ENCODE data around the gene FAM83G.

GRCh38 chr17:18919963-18920362, 84.6 kb downstream of the FAM83G start:
- TF ChIP-seq POLR2A (IDR thresholded peaks at IDR 0.05; ENCODE audit: low read depth, low read length), result no peak
- no peak for TF ChIP-seq POLR2AphosphoS5 (IDR thresholded peaks at IDR 0.05; ENCODE audit: low read depth, low read length)

Measured in GM12892 (cell line).